SK-N-MC (cell line): ENCODE results near the gene TCF7L2.
"Not testable (repeated sequence)": the region's sequence is repeated elsewhere in the genome, so short reads cannot be mapped to it uniquely, and the experiment has no call there.

Experiments used
- DNase-seq: peaks from one replicate; pipeline ENCODE4 v3.0.0-alpha.2; 2011; ENCODE audit warnings: low read depth, low spot score
- H3K27ac ChIP-seq: fragments of 200-600 bp; sonication (generic); 2 replicates; pipeline ENCODE4 v1.5.1; 2016; ENCODE audit warnings: mixed run types
- H3K36me3 ChIP-seq: fragments of 200-600 bp; sonication (generic); 2 replicates; pipeline ENCODE4 v1.6.1; 2017; ENCODE audit warnings: antibody characterized with exemption, low read length, mixed read lengths; ENCODE audit not compliant: insufficient read depth
- H3K4me3 ChIP-seq: fragments of 200-600 bp; sonication (generic); 2 replicates; pipeline ENCODE4 v1.5.1; 2016
- H3K9ac ChIP-seq: fragments of 200-600 bp; sonication (generic); 2 replicates; pipeline ENCODE4 v1.8.0; 2017; ENCODE audit warnings: mixed run types, mixed read lengths; ENCODE audit not compliant: insufficient read length
- H3K9me3 ChIP-seq: fragments of 200-600 bp; sonication (generic); 2 replicates; pipeline ENCODE4 v1.6.1; 2017; ENCODE audit warnings: low read depth, mild to moderate bottlenecking, antibody characterized with exemption, low read length, moderate library complexity, mixed read lengths
- EZH2 ChIP-seq: fragments of 200-600 bp; sonication (generic); IDR thresholded peaks from one replicate; pipeline ENCODE4 v1.6.1; 2017; ENCODE audit warnings: antibody characterized with exemption
- FOXP2 ChIP-seq: optimal IDR thresholded peaks from 2 replicates; pipeline ENCODE3; 2011; ENCODE audit warnings: mild to moderate bottlenecking, moderate library complexity; ENCODE audit not compliant: insufficient read depth; ENCODE audit errors: extremely low read length, control extremely low read depth
- POLR2AphosphoS5 ChIP-seq: IDR thresholded peaks from 2 replicates; pipeline ENCODE4 v1.6.1; 2012; ENCODE audit warnings: mild to moderate bottlenecking, low read depth, low read length, borderline replicate concordance

TCF7L2 gene

DNA sequence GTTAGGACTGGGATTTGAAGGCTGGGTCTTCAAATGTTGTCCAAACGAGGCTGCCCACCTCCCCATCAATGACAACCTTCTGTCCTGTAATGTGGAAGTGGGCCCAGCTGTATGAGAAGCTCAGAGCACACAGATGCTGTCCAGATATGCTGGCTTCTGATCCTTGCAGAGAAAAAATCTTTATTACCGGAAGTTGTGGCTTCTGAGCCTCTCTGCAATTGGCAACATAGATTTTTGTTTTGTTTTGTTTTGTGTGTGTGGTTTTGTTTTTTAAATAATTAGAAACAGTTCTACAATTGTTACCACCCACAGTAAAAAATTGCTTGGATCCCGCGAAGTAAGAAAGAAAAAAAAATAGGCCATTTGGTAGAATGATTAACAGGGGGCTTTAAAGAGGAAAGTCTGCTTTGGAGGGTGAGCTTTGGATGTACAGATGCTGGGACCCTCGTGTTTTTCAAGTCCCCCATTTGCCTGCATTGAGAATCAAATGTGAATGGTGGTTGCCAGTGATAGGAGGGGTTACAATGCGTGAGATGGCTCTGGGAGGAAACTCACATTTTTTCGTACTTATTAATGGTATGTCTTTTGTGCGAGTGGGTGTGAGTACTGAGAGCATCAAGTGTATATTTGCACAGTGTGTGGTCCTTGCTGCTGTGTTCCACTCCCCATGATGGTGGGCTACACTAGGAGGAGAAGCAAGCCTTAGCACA, 153.2 kb downstream of the TCF7L2 start:
- Histone ChIP-seq H3K36me3 (no peaks in the 10 kb centered on the region), H3K4me3 (no peak overlapping the region), H3K9ac (no peak overlapping the region), H3K9me3 (no peaks in the 10 kb centered on the region), H3K27ac (0 out of 2 replicates have a peak overlapping the region, but pooled peaks have one; percentile 13)
- TF ChIP-seq EZH2 (no peak), POLR2AphosphoS5 (no peak), FOXP2 (no peak)
- no peak for DNase-seq

DNA sequence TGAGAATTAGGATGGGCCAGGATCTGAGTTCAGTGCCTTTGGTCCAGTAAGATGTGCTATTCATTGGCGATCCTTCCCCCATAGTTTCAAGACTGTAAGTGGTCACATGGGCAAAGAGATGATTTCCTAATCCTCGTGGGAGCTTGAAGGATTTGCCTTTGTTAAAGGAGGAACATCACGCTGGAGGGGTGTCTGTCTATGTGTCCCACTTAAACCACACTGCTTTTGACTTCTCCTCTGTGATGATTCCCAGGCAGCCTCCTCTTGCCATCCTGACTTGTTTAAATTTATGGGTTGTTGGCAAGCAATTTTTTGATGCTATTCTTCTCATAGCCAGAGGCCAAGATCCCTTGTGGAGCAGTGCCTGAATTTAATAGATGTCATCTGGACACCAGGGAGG, 154.0 kb downstream of the TCF7L2 start:
- Histone ChIP-seq H3K9me3 (no peaks in the 10 kb centered on the region), H3K36me3 (no peaks in the 10 kb centered on the region), H3K9ac (no peak overlapping the region), H3K4me3 (no peak overlapping the region), H3K27ac (no peak overlapping the region)
- TF ChIP-seq FOXP2: no peak
- no peak for TF ChIP-seq EZH2
- TF ChIP-seq POLR2AphosphoS5: no peak
- DNase-seq: no peak

DNA sequence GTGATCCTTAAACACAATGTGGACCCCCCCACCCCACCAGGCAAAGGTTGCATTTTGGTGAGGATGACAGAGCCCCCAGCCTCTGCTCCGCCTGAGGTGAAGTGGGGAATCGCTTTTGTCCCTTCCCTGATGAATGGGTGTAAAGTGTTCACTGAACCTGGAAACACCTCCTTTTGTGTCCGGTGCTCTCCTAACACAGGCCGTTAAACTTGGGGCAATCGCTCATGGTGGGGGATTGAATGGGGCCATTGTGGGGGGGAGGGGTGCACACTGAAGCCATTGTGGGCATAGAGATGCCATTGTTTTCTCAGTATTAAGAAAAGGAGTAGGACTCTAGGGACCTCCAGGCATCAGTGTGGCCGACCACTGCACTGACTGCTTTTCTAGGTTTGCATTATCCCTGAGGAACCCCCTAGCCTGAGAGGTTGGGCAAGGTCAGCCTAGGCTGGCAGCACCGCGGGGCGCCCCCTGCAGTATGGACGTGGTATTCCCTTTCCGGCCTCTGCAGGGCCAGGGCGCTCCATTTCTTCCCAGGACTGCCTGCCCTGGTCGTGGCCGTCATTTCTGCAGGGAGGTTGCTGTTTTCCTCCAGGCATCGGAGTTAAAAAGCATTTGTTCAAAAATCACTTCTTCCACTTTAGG, 158.3 kb downstream of the TCF7L2 start:
- no peak for DNase-seq
- TF ChIP-seq EZH2: no peak
- TF ChIP-seq FOXP2: no peak
- no peak for TF ChIP-seq POLR2AphosphoS5

DNA sequence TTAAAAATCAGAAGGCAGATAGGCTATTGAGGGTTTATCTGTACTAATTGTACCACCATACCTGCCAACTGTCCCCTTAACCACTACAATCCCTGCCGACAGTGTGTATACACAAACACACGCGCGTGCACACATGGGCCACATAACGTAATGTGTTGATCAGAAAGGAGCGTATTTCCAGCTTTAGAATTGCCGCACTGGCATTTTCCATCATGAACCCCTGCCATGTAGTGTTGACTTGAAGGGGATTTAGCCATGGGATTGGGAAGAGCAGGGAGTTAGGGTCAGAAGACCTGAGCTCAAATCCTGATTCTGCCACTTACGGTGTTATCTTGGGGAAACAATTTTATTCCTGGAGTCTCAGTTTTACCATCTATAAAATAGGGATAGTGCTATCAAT, 158.9 kb downstream of the TCF7L2 start:
- no peaks in the 10 kb centered on the region for H3K36me3 ChIP-seq
- DNase-seq: no peak
- H3K4me3 ChIP-seq: no peak overlapping the region
- TF ChIP-seq EZH2: no peak
- TF ChIP-seq POLR2AphosphoS5: no peak
- no peak for TF ChIP-seq FOXP2
- no peaks in the 10 kb centered on the region for H3K9me3 ChIP-seq
- H3K27ac ChIP-seq: no peak overlapping the region
- no peak overlapping the region for H3K9ac ChIP-seq

More for the DNA sequence above, 158.3 kb downstream of the TCF7L2 start:
- Histone ChIP-seq H3K9ac (no peak overlapping the region), H3K27ac (no peak overlapping the region), H3K36me3 (no peaks in the 10 kb centered on the region), H3K9me3 (no peaks in the 10 kb centered on the region), H3K4me3 (no peak overlapping the region)

DNA sequence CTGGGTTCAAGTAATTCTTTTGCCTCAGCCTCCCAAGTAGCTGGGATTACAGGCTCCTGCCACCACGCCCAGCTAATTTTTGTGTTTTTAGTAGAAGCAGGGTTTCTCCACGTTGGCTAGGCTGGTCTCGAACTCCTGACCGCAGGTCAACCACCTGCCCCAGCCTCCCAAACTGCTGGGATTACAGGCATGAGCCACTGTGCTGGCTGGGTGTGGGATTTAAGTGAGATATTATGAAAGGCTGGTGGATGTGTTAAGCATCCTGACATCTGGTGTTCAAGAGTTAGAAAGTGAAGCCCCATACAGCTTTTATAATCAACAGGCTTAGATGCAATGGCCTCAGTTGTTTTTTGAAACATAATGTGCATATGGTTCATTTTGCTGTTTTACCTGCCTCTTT, 159.4 kb downstream of the TCF7L2 start:
- not testable (repeated sequence) for H3K4me3 ChIP-seq, DNase-seq

DNA sequence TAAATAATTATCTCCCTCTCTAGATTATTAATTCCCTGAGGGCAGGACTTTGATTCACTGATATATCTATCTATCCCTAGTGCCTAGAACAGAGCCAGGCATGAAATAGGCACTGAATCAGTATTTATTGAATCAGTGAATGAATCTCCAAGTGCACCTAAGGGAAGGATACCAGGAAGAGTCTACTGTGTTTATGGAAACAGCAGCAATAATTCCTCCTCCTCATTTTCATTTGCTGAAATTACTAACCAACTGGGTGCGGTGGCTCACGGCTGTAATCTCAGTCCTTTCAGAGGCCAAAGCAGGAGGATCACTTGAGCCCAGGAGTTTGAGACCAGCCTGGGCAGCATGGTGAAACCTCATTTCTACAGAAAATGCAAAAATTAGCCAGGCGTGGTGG, 161.2 kb downstream of the TCF7L2 start:
- H3K9me3 ChIP-seq: no peaks in the 10 kb centered on the region
- TF ChIP-seq POLR2AphosphoS5 (no peak), FOXP2 (no peak), EZH2 (no peak)
- H3K36me3 ChIP-seq: no peaks in the 10 kb centered on the region
- no peak overlapping the region for H3K27ac ChIP-seq
- H3K4me3 ChIP-seq: no peak overlapping the region
- H3K9ac ChIP-seq: no peak overlapping the region
- no peak for DNase-seq

More for the DNA sequence above, 159.4 kb downstream of the TCF7L2 start:
- not testable (repeated sequence) for H3K36me3 ChIP-seq, H3K9me3 ChIP-seq, H3K27ac ChIP-seq, H3K9ac ChIP-seq

DNA sequence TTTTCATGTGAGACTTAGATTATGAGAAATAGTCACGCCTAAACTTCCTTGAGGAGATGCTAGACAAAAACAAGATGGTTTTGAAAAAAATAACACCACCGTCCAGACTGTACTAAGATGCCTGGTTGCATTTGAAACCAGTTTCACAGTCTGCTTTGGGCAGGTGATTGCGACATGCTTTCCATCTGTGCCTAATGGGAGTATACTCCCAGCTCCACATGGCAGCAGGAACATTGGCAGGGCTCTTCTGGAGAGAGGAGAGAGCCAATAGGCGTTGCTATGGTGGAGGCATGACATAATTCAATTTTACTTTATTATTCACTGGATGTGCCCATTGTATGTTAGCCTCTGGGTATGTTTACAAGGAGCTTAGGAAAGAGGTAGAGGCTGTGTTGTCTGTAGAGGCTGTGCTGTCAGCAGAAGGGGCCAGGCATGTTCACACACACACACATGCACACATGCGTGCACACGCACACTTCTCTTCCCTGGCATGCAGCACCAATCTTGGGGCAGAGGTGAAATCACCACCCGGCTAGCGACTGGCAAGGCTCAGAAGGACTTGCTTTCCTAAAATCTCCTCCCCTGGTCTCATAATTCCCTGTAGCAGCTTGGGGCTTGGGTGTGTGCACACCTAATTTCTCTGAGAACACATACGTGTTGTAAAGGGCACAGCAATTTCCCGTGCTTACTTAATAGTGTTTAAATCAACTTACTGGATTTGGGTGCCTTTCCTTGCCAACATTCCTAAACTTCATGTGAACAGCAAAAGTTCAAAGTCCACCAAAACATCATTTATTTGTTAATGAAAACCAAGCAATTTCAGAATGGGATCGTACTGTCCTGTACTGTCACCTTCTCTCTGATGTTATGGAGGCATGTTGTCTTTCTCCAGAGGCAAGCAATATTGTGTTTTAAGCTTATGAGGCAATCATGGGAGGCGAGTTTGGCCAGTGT, 162.1 kb downstream of the TCF7L2 start:
- DNase-seq: no peak
- Histone ChIP-seq H3K27ac (no peak overlapping the region), H3K36me3 (no peaks in the 10 kb centered on the region), H3K9ac (no peak overlapping the region), H3K4me3 (no peak overlapping the region), H3K9me3 (no peaks in the 10 kb centered on the region)
- no peak for TF ChIP-seq EZH2
- no peak for TF ChIP-seq FOXP2
- TF ChIP-seq POLR2AphosphoS5: no peak

DNA sequence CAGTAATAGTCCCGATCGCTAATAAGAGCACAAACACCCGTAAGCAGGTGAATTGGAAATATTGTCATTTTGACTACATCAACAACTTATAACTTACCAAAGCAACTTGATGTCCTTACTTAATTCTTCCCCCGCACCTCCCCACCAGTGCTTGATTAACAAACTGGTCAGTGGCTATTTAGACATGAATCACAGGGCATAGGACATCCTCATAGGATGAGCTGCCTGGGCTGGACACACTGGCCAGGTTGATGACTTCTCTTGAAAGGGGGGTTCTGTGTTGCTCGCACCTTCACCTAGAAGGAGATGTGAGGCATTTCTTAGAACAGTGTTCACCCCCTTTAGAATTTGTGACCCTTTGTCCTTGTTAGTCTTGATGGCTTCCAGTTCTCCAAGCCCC, 163.2 kb downstream of the TCF7L2 start:
- no peak for TF ChIP-seq FOXP2
- no peak for TF ChIP-seq EZH2
- TF ChIP-seq POLR2AphosphoS5: no peak
- H3K27ac ChIP-seq: no peak overlapping the region
- no peaks in the 10 kb centered on the region for H3K9me3 ChIP-seq
- no peak overlapping the region for H3K4me3 ChIP-seq
- no peak overlapping the region for H3K9ac ChIP-seq
- no peaks in the 10 kb centered on the region for H3K36me3 ChIP-seq
- DNase-seq: no peak

DNA sequence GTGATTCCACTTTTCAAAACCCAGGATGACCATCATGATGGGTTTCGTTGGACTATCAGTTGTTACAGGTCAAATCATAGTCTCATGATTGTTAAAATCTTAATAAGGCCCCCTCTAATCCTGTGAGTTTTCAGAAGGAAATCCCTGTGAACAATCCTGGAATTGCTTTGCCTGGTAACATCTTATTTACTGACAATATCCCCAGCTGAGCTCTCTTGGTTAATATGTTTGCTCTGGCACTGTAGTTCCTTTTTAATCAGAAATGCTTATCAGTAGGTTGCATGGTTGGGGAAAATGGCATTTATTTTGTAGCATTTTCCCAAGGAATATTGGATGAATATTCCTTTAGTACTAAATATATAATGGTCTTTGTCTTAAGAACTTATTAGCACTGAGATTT, 163.9 kb downstream of the TCF7L2 start:
- no peak overlapping the region for H3K9ac ChIP-seq
- DNase-seq: no peak
- no peaks in the 10 kb centered on the region for H3K9me3 ChIP-seq
- no peak overlapping the region for H3K27ac ChIP-seq
- no peaks in the 10 kb centered on the region for H3K36me3 ChIP-seq
- TF ChIP-seq FOXP2 (no peak), EZH2 (no peak), POLR2AphosphoS5 (no peak)
- H3K4me3 ChIP-seq: no peak overlapping the region
